GM12873 (cell line): Measurements from ENCODE around the gene VSIG10L.

ENCODE experiments used
- TF ChIP-seq, protein P1 (sequence below): IDR thresholded peaks from 2 replicates; pipeline ENCODE4 v1.5.1; 2012; ENCODE audit warnings: low read depth, mild to moderate bottlenecking, moderate library complexity, low read length, control low read depth; ENCODE audit not compliant: insufficient read depth; ENCODE audit errors: missing control alignments

The VSIG10L gene

DNA sequence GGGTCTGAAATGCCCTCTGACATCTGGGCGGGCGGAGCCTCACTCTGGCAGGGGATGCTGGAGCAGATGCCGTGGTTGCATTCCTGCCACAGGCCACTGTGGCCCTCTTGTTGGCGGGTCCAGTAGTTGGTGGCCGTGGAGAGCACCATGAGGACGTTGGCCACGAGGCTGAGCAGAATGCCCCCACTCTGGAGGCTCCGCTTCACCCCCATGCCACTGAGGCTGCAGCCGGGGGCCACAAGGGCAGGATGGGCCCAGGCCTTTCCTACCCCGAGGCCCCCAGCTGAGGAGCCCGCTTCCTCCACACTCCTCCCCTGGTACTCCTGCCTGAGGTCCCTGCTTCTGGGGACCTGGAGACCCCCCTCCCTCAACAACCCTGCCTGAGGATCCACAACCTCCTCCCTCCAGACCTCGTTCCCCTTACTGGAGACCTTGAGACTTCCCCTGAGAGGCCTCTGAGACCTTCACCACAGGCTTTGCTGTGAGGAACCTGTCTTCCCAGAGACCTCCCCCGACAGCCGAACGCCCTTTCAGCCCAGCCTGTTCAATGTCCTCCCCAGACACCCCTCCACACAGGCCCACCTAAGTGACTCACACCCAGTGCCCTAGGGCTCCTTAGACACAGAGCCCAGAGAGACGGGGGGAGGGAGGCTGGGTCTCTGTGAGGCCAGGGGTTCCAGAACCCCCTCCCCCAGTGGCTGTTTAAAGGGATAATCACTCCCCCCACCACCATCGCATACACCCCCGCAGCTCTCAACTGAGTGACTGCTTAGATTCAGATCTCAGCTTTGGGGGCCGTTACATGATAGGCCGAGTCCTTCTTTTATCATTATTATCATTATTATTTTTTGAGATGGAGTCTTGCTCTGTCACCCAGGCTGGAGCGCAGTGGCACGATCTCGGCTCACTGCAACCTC lies 26.7 kb upstream of the VSIG10L start, which contains the start of gene CLDND2:
Gene CLDND2, minus strand, starts transcription at position 638 of the 917 bp plus-strand sequence. Its CDS starts 426 bp downstream, at position 212.
- TF ChIP-seq, protein P1, sequence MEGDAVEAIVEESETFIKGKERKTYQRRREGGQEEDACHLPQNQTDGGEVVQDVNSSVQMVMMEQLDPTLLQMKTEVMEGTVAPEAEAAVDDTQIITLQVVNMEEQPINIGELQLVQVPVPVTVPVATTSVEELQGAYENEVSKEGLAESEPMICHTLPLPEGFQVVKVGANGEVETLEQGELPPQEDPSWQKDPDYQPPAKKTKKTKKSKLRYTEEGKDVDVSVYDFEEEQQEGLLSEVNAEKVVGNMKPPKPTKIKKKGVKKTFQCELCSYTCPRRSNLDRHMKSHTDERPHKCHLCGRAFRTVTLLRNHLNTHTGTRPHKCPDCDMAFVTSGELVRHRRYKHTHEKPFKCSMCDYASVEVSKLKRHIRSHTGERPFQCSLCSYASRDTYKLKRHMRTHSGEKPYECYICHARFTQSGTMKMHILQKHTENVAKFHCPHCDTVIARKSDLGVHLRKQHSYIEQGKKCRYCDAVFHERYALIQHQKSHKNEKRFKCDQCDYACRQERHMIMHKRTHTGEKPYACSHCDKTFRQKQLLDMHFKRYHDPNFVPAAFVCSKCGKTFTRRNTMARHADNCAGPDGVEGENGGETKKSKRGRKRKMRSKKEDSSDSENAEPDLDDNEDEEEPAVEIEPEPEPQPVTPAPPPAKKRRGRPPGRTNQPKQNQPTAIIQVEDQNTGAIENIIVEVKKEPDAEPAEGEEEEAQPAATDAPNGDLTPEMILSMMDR, result no peak

DNA sequence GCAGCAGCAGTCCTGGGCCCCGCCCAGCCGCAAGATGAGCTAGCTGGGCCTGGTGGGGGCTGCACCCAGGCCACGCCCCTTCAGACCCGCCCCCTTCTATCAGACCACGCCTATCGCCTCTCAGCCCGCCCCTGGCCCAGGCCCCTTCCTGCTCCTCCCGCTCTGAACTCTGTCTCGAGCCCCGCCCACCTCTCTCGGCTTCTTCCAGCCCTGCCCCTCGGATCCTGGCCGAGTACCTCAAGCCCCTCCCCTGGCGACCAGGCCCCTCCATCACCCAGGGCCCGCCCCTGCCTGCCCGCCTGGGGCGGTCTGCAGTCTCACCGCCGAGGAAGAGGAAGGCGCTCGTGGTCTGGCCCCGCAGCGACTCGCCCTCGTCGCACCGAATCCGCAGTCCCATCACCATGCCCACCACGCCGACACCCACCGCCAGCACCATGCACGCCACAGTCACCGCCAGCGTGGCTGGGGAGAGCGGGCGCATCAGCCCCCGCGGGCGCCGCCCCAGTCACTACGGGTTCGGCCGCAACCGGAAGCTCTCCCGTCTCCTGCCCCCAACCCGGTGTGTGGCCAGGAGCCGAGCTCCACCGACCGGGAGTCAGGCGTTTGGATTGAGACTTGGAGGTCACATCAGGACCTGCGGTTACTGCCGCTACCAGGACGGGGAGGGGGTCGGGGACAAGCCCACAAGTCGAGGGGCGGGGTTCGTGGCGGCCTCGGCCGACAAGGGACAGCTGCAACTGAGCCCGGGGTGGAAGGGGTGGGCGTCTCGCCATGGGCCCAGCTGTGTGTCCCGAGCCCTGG lies 25.8 kb upstream of the VSIG10L start:
- TF ChIP-seq, protein P1, result no peak

DNA sequence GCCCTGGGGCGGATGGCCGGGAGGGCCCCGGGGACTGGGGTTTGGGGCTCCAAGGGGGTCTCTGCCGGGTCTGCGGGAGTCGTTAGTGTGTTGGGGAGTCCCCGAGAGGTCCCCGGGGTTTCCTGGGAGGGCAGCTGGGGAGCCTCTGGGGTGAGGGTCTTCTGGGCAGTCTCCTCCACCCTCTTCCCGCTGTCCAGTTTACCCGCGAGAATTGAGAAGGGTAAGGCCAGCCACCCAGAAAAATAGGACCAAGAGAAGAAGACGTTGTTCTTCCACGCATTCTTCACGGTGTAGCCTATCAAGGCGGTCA lies 25.3 kb upstream of the VSIG10L start:
- TF ChIP-seq, protein P1, result no peak

DNA sequence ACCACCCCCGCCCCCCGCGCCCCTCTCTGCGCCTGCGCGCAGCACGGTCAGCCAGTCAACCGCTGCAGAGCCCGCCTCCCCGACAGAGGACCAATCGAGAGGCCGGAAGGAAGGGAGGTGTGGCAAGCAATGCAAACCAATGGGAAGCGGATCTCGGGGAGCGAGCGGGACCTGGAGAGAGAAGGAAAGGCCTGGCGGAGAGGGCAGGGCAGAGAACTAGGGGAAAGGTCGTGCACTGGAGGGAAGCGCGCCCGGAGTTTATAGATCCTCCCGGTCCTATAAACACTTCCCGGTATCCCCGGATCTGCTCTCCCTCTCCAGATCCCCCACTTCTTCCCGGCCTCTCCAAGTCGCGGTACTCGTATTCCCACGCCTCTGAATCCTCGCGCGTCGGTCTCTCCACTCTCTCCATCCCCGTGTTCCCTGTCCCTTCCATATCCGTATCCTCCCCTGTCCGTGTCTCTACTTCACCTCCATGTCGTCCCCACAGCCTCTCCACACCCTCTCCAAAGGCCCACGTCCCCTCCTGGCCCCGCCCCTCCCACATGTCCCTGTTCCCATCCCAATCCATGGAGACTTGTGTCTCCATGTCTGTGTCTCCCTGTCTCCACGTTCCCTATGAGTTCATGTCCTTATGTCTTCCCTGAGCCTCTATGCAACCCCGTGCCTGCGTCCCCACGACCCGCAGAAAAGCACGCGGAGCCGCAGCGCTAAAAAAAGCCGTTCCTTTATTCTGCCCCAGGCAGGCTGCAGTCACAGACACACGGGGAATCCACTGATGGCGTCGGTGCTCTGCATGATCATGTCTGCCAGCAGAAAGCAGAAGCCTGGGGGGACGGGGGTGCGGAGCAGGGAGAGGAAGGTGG lies 24.7 kb upstream of the VSIG10L start:
- TF ChIP-seq, protein P1, result no peak

DNA sequence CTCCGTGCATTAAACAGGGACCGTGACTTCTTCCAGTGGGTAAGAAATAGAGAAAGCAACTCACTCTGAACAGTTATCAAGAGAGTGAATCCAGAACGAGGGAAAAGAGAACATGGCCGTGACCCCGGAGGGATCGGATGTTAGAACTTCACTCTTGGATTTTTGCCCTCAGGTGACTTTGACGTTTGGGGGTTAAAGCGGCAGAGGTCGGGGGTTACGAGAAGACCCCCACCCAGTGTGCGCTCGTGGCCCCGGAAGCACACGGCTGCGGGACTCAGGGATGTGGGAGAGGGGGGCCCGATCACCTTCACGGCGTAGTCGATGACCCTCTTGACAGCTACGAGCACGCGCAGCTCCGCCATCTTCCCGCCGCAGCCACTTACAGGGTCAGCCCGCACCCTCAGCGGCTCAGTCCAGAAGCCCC lies 24.0 kb upstream of the VSIG10L start, which contains the start of gene ETFB:
Gene ETFB, minus strand, starts transcription at position 424 of the 424 bp plus-strand sequence. Its CDS starts 62 bp downstream, at position 362.
- TF ChIP-seq, protein P1, result no peak

DNA sequence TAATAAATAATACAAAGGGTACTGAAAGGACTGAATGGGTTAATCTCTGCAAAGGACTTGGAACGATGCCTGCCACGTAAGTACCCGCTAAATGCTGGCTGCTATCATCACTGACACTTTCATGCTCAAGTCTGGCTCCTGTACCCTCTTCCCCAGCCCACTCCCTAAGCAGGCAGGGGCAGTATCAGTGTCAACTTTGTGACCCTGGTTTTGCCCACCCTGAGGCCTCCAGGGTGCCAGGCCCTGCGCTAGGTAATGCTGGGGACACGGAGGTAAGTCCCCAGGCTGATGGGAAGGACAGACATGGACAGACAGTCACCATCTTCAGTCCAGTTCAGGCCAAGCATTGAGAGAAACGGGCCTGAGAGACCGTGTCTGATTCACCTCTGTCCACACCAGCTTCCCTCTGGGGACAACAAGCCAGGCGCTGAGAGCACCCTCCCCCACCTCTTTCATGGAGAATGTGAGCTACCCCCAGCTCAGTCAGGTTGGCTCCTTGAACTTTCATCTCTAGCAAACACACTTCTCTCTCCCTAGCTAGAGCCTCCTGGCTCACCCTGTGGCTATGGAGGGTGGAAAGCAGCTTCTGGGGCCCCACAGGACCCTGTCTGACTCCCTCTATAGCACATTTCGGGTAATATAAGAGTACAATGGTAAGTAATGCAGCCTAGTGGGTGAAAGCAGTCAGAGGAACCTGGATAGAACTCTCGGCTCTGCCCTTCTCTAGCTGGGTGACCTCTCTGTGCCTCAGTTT lies 23.4 kb upstream of the VSIG10L start:
- TF ChIP-seq, protein P1, result no peak
